ENCODE data around the gene C10orf143.

Gene C10orf143

GRCh38 chr10:130020651-130021382 lies 89.8 kb downstream of the C10orf143 start:
- no peak overlapping the region for H2BK5ac ChIP-seq (ENCODE audit: low read length)
- no peaks in the 10 kb centered on the region for H3K36me3 ChIP-seq (replicated peaks in 1 of 2; ENCODE audit: control insufficient read depth in 2 of 2, insufficient read depth in 2 of 2, low read length in 2 of 2)
- H2AFZ ChIP-seq (ENCODE audit: low read length): no peak overlapping the region
- H3K23ac ChIP-seq (ENCODE audit: low read depth, low read length, poor library complexity): peak overlapping the region; percentile 48
- H2AK5ac ChIP-seq (ENCODE audit: low read depth, low read length): no peak overlapping the region
- no peaks in the 10 kb centered on the region for H3K4me1 ChIP-seq (ENCODE audit: control insufficient read depth in 2 of 2, insufficient read depth in 1 of 2, low read depth in 1 of 2, low read length in 2 of 2)
- no peaks in the 10 kb centered on the region for H3K79me1 ChIP-seq (ENCODE audit: low read depth, low read length)
- no CpG with 5 or more reads among the region's 19 CpGs for WGBS, 2 donors (ENCODE audit: extremely low coverage in 2 of 2, insufficient read length in 2 of 2, insufficient replicate concordance in 1 of 2)
- H2BK12ac ChIP-seq (ENCODE audit: low read length): no peak overlapping the region
- H3K9ac ChIP-seq (ENCODE audit: low read depth, low read length, poor library complexity): no peak overlapping the region
- H3K14ac ChIP-seq (ENCODE audit: low read length): peak overlapping the region; percentile 23
- no peak overlapping the region for H3K4me2 ChIP-seq (ENCODE audit: insufficient read depth, low read length, poor library complexity, severe bottlenecking)
- no peak overlapping the region for H2BK120ac ChIP-seq (ENCODE audit: low read depth, low read length)
- H3K4me3 ChIP-seq (ENCODE audit: low read length in 2 of 2): no peak overlapping the region
- peaks cover 0 to 4% (median 0%) of the 10 kb centered on the region in 3 experiments for H3K27me3 ChIP-seq (ENCODE audit: control insufficient read depth in 3 of 3, insufficient read depth in 3 of 3, low read depth in 1 of 3, low read length in 3 of 3)
- H3K9me3 ChIP-seq (replicated peaks in 1 of 2; ENCODE audit: control insufficient read depth in 2 of 2, insufficient read depth in 1 of 2, low read depth in 1 of 2, low read length in 2 of 2): no peaks in the 10 kb centered on the region
- H4K91ac ChIP-seq (ENCODE audit: low read depth, low read length, poor library complexity): no peak overlapping the region
- no peak for DNase-seq (ENCODE audit: low spot score)
- no peak overlapping the region for H2BK15ac ChIP-seq (ENCODE audit: low read length)
- H3K27ac ChIP-seq (replicated peaks; ENCODE audit: low read length): no peak overlapping the region
- no peak overlapping the region for H4K8ac ChIP-seq (ENCODE audit: low read depth, low read length)
- H3K18ac ChIP-seq (ENCODE audit: low read length): peak overlapping the region; percentile 20
- H3K4ac ChIP-seq (ENCODE audit: low read length): no peak overlapping the region

DNA sequence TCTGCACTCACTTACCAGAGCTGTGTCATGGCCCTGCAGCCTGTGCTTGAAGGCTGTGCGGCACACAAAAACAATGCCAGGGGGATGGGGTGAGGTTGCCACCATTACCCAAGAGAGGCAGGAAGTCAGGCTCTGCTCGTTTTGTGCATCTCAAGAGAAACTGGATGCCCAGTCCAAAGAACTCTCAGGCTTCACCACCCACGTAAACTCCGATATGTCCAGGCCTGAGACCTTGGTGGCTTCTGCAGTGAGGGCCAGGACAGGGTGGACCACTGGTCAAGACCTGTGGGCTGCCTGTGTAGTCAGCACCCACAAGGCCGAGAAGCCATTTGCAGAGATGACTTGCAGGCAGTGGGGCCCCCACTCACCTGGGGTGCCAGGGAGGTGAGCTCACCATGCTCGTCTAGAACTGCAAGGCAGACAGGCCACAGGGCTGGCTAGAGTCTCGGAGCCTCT lies 91.9 kb downstream of the C10orf143 start:
- Histone ChIP-seq H2BK5ac (ENCODE audit: low read length) (no peak overlapping the region), H3K9ac (ENCODE audit: low read depth, low read length, poor library complexity) (no peak overlapping the region), H3K27ac (replicated peaks; ENCODE audit: low read length) (no peak overlapping the region), H3K4me2 (ENCODE audit: insufficient read depth, low read length, poor library complexity, severe bottlenecking) (no peak overlapping the region), H3K27me3 (ENCODE audit: control insufficient read depth in 3 of 3, insufficient read depth in 3 of 3, low read depth in 1 of 3, low read length in 3 of 3) (peaks cover 0 to 4% (median 0%) of the 10 kb centered on the region in 3 experiments), H3K4me1 (ENCODE audit: control insufficient read depth in 2 of 2, insufficient read depth in 1 of 2, low read depth in 1 of 2, low read length in 2 of 2) (peaks cover 0 to 2% of the 10 kb centered on the region in 2 donors), H3K4me3 (ENCODE audit: low read length in 2 of 2) (no peak overlapping the region), H3K14ac (ENCODE audit: low read length) (no peak overlapping the region), H3K23ac (ENCODE audit: low read depth, low read length, poor library complexity) (no peak overlapping the region), H2BK12ac (ENCODE audit: low read length) (no peak overlapping the region), H2BK15ac (ENCODE audit: low read length) (no peak overlapping the region), H3K36me3 (replicated peaks in 1 of 2; ENCODE audit: control insufficient read depth in 2 of 2, insufficient read depth in 2 of 2, low read length in 2 of 2) (no peaks in the 10 kb centered on the region), H3K4ac (ENCODE audit: low read length) (no peak overlapping the region), H3K9me3 (replicated peaks in 1 of 2; ENCODE audit: control insufficient read depth in 2 of 2, insufficient read depth in 1 of 2, low read depth in 1 of 2, low read length in 2 of 2) (no peaks in the 10 kb centered on the region), H2AK5ac (ENCODE audit: low read depth, low read length) (no peak overlapping the region), H4K91ac (ENCODE audit: low read depth, low read length, poor library complexity) (no peak overlapping the region), H2AFZ (ENCODE audit: low read length) (no peak overlapping the region), H4K8ac (ENCODE audit: low read depth, low read length) (no peak overlapping the region), H3K79me1 (ENCODE audit: low read depth, low read length) (no peaks in the 10 kb centered on the region), H3K18ac (ENCODE audit: low read length) (no peak overlapping the region), H2BK120ac (ENCODE audit: low read depth, low read length) (no peak overlapping the region)
- DNase-seq (ENCODE audit: low spot score): no peak
- WGBS, 2 donors (ENCODE audit: extremely low coverage in 2 of 2, insufficient read length in 2 of 2, insufficient replicate concordance in 1 of 2): no CpG with 5 or more reads among the region's 7 CpGs

DNA sequence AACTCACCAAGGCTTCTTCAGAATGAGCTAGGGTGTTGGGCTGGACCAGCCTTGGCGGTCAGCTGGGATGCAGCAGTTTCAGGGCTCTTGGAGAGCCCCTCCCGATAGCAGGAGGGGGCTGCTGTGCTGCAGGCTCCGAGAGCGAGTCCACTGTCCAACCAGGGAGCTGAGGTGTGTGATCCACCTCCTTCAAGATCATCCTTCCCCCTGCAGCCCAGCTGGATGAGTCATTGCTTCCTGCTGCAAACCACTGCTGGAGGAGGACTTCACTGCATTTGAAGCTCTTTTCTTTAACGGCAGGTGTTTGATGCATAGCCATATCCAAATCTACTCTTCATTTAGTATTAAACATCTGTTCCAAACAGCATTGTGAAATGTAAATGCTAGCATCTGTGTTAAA lies 92.4 kb downstream of the C10orf143 start:
- H3K9ac ChIP-seq (ENCODE audit: low read depth, low read length, poor library complexity): no peak overlapping the region
- H3K4ac ChIP-seq (ENCODE audit: low read length): no peak overlapping the region
- H2AK5ac ChIP-seq (ENCODE audit: low read depth, low read length): no peak overlapping the region
- H3K23ac ChIP-seq (ENCODE audit: low read depth, low read length, poor library complexity): no peak overlapping the region
- no peak overlapping the region for H2BK12ac ChIP-seq (ENCODE audit: low read length)
- no peak for DNase-seq (ENCODE audit: low spot score)
- no peak overlapping the region for H2BK5ac ChIP-seq (ENCODE audit: low read length)
- no peaks in the 10 kb centered on the region for H3K9me3 ChIP-seq (replicated peaks in 1 of 2; ENCODE audit: control insufficient read depth in 2 of 2, insufficient read depth in 1 of 2, low read depth in 1 of 2, low read length in 2 of 2)
- no peak overlapping the region for H3K27ac ChIP-seq (replicated peaks; ENCODE audit: low read length)
- H3K27me3 ChIP-seq (ENCODE audit: control insufficient read depth in 3 of 3, insufficient read depth in 3 of 3, low read depth in 1 of 3, low read length in 3 of 3): peaks cover 0 to 4% (median 0%) of the 10 kb centered on the region in 3 experiments
- H3K18ac ChIP-seq (ENCODE audit: low read length): no peak overlapping the region
- H3K4me2 ChIP-seq (ENCODE audit: insufficient read depth, low read length, poor library complexity, severe bottlenecking): no peak overlapping the region
- no peak overlapping the region for H3K14ac ChIP-seq (ENCODE audit: low read length)
- H3K4me1 ChIP-seq (ENCODE audit: control insufficient read depth in 2 of 2, insufficient read depth in 1 of 2, low read depth in 1 of 2, low read length in 2 of 2): peaks cover 0 to 2% of the 10 kb centered on the region in 2 donors
- no peak overlapping the region for H4K91ac ChIP-seq (ENCODE audit: low read depth, low read length, poor library complexity)
- no peaks in the 10 kb centered on the region for H3K79me1 ChIP-seq (ENCODE audit: low read depth, low read length)
- no peak overlapping the region for H4K8ac ChIP-seq (ENCODE audit: low read depth, low read length)
- no peak overlapping the region for H3K4me3 ChIP-seq (ENCODE audit: low read length in 2 of 2)
- H2BK120ac ChIP-seq (ENCODE audit: low read depth, low read length): no peak overlapping the region
- no peaks in the 10 kb centered on the region for H3K36me3 ChIP-seq (replicated peaks in 1 of 2; ENCODE audit: control insufficient read depth in 2 of 2, insufficient read depth in 2 of 2, low read length in 2 of 2)
- no peak overlapping the region for H2AFZ ChIP-seq (ENCODE audit: low read length)
- WGBS, 2 donors (ENCODE audit: extremely low coverage in 2 of 2, insufficient read length in 2 of 2, insufficient replicate concordance in 1 of 2): no CpG with 5 or more reads among the region's 5 CpGs
- no peak overlapping the region for H2BK15ac ChIP-seq (ENCODE audit: low read length)

DNA sequence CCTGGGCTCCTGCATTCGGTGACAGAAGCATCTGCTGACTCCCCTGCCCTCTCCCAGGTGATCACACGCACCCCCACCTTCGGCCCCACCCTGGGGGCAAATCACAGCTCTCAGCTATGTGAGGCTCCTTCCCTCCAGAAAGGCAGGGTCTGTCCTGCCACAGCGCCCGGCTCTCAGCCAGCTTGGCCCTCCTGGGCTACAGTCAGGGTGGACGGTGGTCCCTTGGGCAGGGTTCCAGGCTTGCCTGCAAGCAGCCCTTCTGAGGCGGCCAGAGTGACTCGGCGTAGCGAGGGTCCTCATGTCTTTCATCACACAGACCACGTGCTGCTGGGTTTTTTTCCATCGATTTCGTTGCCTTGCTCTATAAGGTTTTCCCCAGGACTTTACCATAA lies 93.0 kb downstream of the C10orf143 start:
- no CpG with 5 or more reads among the region's 13 CpGs for WGBS, 2 donors (ENCODE audit: extremely low coverage in 2 of 2, insufficient read length in 2 of 2, insufficient replicate concordance in 1 of 2)
- Histone ChIP-seq H4K91ac (ENCODE audit: low read depth, low read length, poor library complexity) (no peak overlapping the region), H3K79me1 (ENCODE audit: low read depth, low read length) (no peaks in the 10 kb centered on the region), H4K8ac (ENCODE audit: low read depth, low read length) (no peak overlapping the region), H2BK15ac (ENCODE audit: low read length) (no peak overlapping the region), H2BK12ac (ENCODE audit: low read length) (no peak overlapping the region), H3K4me1 (ENCODE audit: control insufficient read depth in 2 of 2, insufficient read depth in 1 of 2, low read depth in 1 of 2, low read length in 2 of 2) (peaks cover 0 to 2% of the 10 kb centered on the region in 2 donors), H3K23ac (ENCODE audit: low read depth, low read length, poor library complexity) (peak overlapping the region; percentile 25), H3K9ac (ENCODE audit: low read depth, low read length, poor library complexity) (no peak overlapping the region), H3K27ac (replicated peaks; ENCODE audit: low read length) (no peak overlapping the region), H3K14ac (ENCODE audit: low read length) (no peak overlapping the region), H2BK120ac (ENCODE audit: low read depth, low read length) (no peak overlapping the region), H2AK5ac (ENCODE audit: low read depth, low read length) (no peak overlapping the region), H2AFZ (ENCODE audit: low read length) (no peak overlapping the region), H3K9me3 (replicated peaks in 1 of 2; ENCODE audit: control insufficient read depth in 2 of 2, insufficient read depth in 1 of 2, low read depth in 1 of 2, low read length in 2 of 2) (no peaks in the 10 kb centered on the region), H3K18ac (ENCODE audit: low read length) (no peak overlapping the region), H3K4me3 (ENCODE audit: low read length in 2 of 2) (no peak overlapping the region), H3K4me2 (ENCODE audit: insufficient read depth, low read length, poor library complexity, severe bottlenecking) (no peak overlapping the region), H3K4ac (ENCODE audit: low read length) (no peak overlapping the region), H3K36me3 (replicated peaks in 1 of 2; ENCODE audit: control insufficient read depth in 2 of 2, insufficient read depth in 2 of 2, low read length in 2 of 2) (no peaks in the 10 kb centered on the region), H2BK5ac (ENCODE audit: low read length) (no peak overlapping the region), H3K27me3 (ENCODE audit: control insufficient read depth in 3 of 3, insufficient read depth in 3 of 3, low read depth in 1 of 3, low read length in 3 of 3) (peaks cover 0 to 3% (median 0%) of the 10 kb centered on the region in 3 experiments)
- no peak for DNase-seq (ENCODE audit: low spot score)
